CD4-positive, alpha-beta T cell treated with Interleukin-15 for 1 hour (primary cell): ENCODE results near the gene SMTN.
"Not testable (repeated sequence)": the region's sequence is repeated elsewhere in the genome, so short reads cannot be mapped to it uniquely, and the experiment has no call there.

ENCODE experiments used
- DNase-seq: peaks from one replicate; pipeline ENCODE4 v3.0.0-alpha.2; 2020

Gene SMTN

DNA sequence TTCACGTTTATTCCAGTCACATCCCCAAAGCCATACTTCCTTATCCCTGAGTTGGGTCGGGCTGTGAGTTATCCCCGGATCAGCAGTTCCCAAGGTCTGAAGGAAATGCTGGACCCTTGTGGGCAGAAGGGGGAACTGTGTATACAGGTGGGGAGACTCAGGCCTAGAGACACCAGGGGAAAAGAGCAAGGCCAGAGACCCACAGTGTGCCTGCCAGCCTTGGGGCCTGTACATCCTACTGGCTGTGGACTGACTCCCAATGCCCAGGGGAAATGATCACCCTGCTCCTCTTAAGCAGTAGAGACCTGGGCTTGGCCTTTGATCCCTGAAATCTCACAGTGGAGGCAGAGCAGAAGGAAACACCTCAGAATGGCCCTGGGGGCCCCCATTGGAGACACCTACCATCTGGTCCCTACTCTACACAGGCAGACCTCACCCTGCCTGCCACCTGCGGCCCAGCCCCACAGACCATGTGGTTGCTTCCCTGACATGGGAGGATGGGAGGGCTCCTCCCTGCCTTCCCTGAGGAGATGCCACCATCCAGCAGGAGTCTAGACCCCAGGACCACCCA lies 25.0 kb downstream of the SMTN start:
- DNase-seq = no peak

DNA sequence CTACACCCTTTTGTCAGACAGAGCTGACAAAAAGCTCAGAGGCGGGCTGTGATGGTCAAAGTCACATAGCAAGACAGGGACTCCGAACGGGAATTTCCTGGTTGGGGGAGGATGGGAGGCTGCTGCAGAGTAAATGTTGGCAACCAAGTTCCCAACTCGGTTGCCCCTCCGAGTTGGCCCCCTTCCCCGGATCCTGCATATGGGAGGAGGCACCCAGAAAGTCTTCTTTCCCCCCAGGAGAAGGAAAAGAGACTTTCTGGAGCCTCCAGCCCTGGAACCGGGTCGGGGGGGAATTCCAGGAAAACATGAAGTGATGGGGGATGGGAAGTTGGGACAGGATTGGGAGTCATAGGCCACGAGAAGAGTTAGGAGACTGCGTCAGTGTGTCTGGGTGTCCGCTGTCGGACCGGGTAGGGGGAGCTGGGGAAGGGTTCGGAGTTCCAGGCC lies 25.6 kb downstream of the SMTN start:
- DNase-seq = no peak

DNA sequence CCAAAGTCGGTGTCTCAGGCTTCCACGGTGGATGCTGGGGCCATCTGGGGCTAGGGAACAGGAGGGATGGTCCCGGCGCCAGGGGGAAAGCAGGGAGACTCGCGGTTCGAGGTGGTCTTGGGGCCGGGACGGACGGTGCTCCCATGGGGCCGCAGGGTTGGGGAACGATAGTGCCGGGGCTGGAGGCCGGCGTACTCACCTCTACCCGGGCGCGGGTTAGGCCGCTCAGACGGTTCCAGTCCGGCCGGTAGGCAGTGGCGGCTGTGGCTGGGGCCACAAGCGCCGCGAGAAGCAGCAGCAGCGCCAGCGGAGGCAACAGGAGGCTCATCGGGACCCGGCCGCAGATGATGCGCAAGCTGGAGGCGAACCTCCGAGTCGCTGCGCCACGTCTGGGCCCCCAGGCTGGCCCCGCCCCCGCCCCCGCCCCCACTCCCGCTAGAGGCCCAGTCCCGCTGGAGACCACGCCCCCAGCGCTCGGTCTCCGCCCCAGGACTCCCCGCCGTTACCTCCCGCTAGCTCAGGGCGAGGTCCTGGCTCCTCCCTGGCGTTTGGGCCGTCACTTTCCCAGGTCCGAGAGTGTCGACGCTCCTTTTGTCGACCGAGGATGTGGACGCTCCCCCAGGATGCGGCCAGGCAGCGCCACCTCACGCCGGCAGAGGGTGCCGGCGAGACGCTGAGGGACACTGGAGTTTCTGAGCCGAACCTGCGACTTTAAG lies 26.2 kb downstream of the SMTN start, which contains the start of gene SELENOM:
SELENOM (minus strand) TSS at position 391 of the 716 bp plus-strand sequence; CDS start at position 328, 63 bp downstream.
- DNase-seq = peak; percentile 91

DNA sequence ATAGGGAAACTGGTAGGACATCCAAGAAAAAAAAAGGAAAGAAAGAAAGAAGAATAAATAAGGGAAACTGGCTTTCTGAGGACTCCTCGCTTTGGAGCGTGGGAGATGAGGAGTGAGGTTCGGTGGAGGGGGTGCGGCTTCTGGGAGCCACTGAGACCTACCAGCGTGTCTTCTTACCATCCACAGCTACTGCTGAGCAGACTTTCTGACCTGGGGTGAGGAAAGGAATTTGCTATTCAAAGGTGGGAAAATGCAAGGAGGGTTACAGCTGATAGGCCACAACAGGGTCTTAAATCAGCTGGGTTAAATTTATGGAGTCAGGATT lies 26.7 kb downstream of the SMTN start:
- no peak for DNase-seq

DNA sequence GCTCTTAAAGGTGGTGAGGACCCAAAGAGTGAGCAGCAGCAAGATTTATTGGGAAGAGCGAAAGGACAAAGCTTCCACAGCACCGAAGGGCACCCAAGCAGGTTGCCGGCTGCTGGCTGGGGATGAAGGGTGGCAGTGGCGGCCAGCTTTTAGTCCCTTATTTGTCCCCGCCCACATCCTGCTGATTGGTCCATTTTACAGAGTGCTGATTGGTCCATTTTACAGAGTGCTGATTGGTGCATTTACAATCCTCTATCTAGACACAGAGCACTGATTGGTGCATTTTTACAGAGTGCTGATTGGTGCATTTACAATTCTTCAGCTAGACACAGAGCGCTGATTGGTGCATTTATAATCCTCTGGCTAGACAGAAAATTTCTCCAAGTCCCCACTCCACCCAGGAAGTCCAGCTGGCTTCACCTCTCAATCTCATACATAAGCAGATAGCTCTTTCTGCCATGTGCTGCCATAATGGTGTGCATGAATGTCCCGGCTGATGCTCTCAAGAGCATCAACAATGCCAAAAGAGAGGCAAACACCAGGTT lies 31.5 kb downstream of the SMTN start:
- not testable (repeated sequence) for DNase-seq

DNA sequence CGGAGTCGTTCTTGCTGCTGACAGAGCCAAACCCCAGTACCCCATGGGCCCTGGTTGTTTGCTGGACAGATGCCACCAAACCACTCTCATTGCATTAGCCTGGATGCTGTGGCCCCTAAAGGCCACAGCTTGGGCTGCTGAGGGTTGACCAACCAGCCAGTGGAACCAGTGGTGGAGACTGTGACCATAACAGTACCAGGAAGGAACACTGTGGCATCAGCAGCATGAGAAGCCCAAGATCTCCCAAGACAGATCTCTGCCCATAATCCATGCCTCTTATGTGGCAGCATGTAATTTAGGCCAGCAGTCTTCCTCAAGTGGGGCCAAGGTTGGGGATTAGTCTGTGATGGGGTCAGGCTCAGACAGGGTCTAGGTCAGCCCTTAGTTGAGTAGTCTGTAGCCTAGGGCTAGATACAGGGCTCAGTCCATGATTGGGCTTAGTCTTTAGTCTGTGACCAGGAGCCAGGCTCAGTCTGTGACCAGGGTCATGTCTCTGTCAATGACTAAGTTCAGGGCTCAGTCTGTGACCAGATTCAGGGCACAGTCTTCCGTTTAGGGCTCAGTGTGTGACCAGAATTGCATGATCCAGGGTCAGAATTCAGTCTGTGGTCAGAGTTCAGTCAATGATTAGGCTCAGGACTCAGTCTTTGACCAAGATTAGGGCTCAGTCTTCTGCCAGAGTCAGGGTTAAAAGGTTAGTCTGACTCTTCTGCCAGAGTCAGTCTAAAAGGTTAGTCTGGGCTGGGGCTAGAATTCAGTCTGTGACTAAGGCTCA lies 37.1 kb downstream of the SMTN start:
- no peak for DNase-seq

DNA sequence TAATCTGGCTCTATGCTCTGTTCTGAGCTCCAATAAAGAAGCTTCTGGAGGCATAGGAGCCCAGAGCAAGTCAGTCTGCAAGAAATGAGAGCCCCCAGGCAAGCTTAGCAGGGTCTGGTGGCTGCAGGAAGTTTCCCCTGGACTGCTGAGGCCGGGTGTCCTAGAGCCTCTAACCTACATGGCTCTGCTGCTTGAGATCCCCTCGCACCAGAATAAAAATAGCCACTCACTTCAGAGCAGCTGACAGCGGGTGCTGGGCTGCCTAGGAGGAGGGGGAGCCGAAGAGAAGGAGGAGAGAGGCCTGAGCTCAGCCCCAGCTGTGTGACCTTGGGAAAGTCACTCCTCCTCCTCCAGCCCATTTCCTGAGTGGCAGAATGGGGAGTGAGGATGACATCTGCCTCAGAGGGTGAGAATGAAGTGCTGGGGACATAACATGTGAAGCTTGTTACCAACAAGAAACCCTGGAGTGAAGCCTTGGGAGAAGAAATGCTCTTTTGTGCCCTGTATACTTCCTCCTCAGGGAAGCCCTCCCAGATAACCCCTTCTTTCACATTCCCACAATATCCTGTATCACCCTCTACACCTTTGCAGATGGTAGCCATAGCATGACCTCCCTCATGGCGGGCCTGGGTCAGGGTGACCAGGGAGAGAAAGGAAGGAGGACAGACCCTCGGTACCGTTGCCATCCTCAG lies 38.1 kb downstream of the SMTN start:
- DNase-seq = no peak

DNA sequence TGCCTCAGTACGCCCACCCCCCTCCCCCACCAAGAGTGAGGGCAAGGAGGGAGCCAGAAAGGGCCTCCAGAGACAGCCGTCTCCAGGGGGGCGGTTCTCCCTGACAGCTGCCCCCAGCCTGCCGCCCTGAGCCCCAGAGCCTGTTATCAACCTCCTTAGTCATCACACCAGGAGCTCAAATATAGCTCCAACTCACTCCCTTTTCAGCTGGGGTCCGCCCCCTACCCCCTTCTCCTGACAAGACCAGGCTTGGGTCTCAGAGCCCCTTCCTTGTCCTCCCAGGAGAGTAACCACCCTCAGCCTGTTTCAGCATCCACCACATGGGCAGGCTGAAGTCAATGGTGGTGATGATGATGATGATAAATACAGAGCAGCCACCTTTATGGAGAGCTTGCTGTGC lies 39.1 kb downstream of the SMTN start:
- DNase-seq = no peak

DNA sequence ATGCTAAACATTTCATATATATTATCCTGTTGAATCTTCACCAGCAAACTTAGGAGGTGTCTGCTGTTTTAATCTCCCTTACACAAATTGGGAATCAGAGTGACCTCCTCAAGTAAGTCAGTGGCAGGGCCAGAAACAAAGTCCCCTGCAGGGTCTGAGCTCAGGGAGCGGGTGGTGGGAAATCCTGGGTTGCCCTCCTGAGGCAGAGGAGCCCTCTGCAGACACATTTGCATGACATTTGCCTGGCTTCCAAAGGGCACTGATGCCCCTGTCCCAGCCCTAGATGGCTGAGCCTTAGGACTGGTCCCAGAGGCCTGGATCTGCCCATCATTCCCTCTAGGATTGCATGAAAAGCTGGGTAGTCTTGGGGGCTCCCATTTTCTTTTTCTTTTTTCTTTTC lies 39.5 kb downstream of the SMTN start:
- DNase-seq = no peak

DNA sequence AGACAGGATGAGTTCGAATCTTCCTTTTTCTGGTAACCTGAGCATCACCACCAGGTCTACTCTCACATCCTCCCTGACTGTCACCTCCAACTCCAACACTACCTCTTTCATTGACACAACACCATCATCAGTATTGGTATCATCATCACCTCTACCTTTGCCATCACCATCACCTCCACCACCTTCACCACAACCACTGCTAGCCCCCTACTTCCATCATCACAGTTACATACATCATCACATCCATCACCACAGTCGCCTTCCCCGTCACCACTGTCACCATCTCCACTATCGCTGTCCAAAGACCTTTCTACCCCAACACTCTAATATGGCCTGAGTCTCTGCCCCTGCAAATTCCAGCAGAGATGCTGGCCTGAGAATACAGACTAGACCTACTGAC lies 40.3 kb downstream of the SMTN start:
- DNase-seq = no peak

DNA sequence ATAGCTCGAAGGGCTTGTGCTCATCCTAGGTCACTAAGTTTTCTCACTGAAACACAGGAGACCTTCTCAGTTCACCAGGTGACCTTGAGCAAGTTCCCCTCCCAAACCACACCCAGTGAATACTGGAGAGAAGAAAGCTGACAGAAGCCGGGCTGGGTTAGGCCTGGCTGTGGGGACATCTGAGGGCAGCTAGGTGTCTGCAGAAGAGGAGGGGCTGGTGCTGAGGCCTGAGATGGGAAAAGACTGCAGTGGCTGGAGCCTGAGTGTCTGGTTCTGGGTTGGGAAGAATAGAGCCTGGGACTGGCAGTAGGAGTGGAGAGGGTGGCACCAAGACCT lies 41.0 kb downstream of the SMTN start:
- no peak for DNase-seq

DNA sequence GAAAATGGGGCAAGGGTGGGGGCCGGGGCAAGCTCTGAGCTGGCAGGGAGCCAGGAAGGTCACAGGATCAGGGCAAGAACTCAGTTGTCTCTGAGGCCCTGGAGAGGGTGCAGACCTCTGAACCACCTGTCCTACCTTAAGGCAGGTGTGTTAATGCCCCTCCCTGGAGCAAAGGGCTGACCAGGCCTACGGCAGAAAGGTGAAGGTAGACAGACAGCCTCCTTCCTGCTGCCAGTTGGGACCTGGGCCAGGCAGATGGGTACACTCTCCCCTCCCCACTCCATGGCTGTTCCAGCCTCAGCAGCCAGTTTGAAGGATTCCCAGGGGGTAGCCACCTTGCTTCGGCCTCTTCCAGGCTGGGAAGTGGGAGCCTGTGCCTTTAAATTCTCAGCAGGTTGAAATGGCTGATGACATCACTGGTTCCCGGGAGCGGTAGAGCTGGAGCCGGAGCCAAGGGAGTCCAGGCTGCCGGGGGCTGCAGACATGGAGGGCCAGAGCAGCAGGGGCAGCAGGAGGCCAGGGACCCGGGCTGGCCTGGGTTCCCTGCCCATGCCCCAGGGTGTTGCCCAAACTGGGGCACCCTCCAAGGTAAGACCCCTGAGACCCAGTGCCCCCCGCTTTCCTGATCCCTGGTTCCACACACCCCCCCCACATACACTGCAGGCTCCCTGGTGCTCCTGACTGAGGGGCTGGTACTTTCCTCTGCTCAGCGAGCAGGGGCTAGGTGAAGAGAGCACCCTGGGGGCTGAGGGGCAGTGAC lies 41.6 kb downstream of the SMTN start, which contains the start of gene INPP5J:
INPP5J (plus strand) TSS at position 435 of the 760 bp plus-strand sequence; CDS start at position 484, 49 bp downstream.
- no peak for DNase-seq

DNA sequence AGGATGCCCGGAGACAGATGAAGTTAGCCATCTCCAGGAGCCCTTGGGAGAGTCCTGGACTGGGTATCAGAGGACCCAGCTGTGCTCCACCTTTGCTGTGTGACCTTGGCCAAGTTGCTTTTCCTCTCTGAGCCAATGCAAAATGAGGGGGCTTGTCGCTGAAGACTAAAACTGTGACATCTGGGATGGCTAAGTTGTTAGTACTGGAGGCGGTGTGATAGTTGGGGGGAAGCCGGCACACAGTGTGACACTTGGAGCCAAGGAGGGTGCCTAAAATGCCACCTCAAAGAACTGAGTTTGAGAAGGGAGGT lies 42.1 kb downstream of the SMTN start:
- no peak for DNase-seq

DNA sequence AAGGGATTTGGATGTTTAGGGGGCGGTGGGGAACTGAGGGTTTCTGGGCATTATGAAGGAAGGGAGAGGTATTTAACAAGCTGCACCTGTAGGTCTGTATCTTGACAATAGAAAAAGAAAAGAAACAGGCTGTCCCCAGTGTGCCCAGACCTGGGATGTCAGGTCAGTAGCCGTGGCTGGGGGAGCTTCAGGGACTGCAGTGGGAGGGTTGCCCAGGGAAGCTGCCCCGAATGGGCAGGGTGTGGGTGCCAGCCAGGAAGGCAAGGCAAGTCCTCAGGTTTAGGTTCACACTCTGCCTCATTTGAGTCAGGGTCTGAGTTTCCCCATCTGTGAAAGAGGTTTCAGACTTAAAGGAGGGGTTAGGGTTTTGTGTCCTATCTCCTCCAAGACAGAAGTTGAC lies 43.2 kb downstream of the SMTN start:
- DNase-seq = no peak

DNA sequence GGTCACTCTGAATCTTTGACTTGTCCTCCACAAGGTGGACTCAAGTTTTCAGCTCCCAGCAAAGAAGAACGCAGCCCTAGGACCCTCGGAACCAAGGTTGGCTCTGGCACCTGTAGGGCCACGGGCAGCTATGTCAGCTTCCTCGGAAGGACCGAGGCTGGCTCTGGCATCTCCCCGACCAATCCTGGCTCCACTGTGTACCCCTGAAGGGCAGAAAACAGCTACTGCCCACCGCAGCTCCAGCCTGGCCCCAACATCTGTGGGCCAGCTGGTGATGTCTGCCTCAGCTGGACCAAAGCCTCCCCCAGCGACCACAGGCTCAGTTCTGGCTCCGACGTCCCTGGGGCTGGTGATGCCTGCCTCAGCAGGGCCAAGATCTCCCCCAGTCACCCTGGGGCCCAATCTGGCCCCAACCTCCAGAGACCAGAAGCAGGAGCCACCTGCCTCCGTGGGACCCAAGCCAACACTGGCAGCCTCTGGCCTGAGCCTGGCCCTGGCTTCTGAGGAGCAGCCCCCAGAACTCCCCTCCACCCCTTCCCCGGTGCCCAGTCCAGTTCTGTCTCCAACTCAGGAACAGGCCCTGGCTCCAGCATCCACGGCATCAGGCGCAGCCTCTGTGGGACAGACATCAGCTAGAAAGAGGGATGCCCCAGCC lies 43.8 kb downstream of the SMTN start:
- no peak for DNase-seq

DNA sequence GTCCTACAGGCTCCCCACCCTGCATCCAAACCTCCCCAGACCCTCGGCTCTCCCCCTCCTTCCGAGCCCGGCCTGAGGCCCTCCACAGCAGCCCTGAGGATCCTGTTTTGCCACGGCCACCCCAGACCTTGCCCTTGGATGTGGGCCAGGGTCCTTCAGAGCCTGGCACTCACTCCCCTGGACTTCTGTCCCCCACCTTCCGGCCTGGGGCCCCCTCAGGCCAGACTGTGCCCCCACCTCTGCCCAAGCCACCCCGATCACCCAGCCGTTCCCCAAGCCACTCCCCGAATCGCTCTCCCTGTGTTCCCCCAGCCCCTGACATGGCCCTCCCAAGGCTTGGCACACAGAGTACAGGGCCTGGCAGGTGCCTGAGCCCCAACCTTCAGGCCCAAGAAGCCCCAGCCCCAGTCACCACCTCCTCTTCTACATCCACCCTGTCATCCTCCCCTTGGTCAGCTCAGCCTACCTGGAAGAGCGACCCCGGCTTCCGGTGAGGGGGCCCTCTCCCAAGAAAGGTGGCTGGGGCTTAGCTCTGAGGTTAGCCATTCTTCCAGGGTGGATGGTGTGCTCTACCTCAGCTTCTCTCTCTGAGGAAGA lies 44.5 kb downstream of the SMTN start:
- DNase-seq = no peak

DNA sequence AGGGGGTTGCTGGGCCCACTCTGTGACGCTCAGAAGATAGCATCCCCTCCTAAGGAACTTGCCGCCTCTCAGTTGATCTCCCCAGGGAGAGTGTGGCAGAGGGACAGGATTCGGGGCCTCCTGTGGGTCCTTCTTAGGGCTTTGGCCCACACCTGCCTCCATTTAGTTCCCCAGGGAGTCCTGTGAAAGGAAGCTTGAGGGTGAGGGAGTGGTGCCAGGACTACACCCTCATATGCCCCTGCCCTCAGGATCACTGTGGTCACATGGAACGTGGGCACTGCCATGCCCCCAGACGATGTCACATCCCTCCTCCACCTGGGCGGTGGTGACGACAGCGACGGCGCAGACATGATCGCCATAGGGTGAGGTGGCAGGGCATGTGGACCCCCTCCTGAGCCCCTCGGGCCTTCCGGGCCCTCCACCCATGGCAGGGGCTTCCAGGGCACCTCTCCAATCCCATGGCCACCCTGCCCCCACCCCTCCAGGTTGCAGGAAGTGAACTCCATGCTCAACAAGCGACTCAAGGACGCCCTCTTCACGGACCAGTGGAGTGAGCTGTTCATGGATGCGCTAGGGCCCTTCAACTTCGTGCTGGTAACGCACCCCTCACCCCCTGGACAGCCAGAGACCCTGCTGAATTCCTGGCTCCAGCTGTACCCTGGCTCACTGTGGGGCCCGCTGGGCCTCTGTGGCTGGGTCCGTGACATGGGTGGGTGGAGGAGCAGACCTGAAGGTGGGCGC lies 45.2 kb downstream of the SMTN start:
- no peak for DNase-seq

DNA sequence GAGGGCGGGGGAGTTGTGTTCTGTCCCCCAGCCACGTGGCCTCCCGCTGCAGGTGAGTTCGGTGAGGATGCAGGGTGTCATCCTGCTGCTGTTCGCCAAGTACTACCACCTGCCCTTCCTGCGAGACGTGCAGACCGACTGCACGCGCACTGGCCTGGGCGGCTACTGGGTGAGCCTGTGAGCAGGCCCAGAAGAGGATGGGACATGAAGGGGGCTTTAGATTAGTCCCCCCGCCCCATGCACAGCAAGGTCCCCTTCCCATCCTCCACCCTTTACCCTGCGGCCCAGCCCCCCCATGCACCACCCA lies 45.7 kb downstream of the SMTN start:
- DNase-seq = no peak

DNA sequence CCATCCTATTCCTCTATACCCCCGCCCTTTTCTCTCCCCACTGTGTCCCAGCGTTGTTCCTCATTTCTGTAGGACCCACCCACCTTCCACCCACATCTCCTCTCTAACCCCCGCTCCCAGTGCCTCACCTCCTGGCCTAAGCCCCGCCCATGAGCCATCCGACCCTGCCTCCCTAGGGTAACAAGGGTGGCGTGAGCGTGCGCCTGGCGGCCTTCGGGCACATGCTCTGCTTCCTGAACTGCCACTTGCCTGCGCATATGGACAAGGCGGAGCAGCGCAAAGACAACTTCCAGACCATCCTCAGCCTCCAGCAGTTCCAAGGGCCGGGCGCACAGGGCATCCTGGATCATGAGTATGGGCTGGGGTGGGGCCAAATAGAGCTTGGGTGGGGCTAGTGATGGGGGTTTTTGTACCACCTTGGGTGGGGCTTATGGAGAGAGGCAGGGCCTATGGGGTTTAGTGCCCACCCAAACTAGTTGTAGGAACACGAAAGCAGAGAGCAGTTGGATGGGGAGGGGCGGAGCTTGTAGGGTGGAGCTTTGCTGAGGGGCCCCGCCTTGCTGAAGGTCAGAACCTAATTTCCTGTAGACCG lies 46.2 kb downstream of the SMTN start:
- DNase-seq = no peak

DNA sequence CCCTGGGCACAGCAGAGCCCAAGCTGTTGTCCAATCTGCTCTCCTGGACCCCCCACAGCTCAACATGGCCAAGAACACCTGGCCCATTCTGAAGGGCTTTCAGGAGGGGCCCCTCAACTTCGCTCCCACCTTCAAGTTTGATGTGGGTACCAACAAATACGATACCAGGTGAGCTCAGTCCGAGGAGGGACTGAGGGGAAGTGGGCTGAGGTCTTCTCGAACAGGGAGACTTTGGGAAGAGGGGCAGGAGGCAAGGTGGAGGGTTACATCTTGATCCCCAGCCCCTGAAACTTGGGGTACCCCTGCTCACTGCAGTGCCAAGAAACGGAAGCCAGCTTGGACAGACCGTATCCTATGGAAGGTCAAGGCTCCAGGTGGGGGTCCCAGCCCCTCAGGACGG lies 47.0 kb downstream of the SMTN start:
- DNase-seq = no peak

DNA sequence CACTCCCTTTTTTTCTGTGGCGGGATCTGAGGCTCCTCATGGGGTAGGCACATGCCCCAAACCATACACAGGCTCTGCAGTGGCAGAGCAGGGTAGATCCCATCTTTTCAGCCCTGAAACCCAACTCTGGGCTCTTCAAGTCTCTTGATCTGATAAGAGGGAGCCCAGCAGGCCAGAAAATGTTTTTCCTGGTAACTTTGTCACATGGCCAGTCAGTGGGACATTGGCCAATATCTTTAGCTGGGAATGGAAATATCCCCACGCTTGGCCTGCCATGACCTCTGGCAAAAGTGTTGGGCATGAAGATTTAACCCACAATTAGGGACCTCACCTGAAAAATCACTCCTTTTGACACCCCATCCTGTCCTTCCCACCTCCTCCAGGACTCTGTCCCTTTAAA lies 49.8 kb downstream of the SMTN start:
- DNase-seq = no peak
